ENCODE measurements around the gene GRWD1.

GRCh38 chr19:48442116-48443035 is 3.4 kb upstream of the GRWD1 start:
- TF ChIP-seq CTCF (IDR thresholded peaks at IDR 0.05 in 4 of 5, conservative IDR thresholded peaks at IDR 0.05 in 1 of 5) (no peak), POLR2A (IDR thresholded peaks at IDR 0.05) (no peak)

Measured in gastrocnemius medialis (tissue), 4 donors.